CD4-positive, alpha-beta T cell treated with Interleukin-4 for 1 hour (primary cell): Measurements from ENCODE around the gene MRPL38.

ENCODE experiments used
- DNase-seq, 2 donors: peaks; one replicate each; pipeline ENCODE4 v3.0.0-alpha.2; 2020 to 2022

MRPL38 gene

GRCh38 chr17:75904749-75905521 is at the start of gene MRPL38:
TSS of gene MRPL38 (minus strand) at chr17:75904884. CDS start at chr17:75904875, 9 bp downstream.
- peak; percentile 95 to 97 for DNase-seq

DNA sequence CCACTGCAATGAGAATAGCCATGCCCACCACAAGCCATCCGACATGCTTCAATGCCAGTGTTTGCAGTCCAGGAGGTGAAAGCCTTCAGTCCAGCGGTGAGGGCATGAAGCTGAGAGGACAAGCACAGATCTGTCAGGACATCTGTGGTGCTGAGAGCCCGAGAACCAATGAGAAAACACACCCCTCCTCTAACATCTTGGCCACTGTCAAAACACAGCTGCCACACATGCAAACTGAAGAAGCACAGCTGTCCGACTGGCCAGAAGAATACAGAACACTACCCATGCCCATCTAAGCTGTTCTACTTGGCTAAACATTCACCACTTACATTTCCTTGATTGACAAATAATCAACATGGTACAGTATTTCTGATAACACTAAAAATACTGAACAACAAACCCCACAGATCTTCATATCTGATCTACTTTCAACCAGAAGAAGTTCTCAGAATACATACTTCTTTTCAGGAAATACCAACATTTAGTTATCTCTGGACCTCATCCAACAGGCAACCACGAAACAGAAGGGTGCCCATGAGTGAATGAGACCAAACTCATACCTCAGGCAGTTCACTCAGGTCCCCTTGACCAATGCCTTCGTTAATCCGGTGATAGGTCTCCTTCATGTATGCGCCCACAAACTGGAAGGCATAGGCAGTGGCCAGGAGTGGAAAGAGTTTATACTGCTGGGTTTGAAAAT is 46.3 kb upstream of the MRPL38 start:
- no peak for DNase-seq

DNA sequence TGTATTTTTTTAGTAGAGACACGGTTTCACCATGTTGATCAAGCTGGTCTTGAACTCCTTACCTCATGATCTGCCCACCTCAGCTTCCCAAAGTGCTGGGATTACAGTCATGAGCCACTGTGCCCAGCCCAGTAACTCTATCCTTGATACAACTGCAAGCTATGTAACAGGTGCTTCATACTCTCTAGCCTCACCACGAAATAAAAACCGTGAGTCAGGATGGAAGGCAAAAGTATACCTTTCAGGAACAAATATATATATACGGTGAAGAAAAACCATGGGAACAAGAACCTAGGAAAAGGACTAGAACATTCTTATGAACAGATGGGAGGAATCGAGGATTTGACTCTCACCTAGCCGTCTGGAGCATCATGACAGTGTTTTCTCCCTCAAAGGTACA is 45.7 kb upstream of the MRPL38 start:
- no peak for DNase-seq

DNA sequence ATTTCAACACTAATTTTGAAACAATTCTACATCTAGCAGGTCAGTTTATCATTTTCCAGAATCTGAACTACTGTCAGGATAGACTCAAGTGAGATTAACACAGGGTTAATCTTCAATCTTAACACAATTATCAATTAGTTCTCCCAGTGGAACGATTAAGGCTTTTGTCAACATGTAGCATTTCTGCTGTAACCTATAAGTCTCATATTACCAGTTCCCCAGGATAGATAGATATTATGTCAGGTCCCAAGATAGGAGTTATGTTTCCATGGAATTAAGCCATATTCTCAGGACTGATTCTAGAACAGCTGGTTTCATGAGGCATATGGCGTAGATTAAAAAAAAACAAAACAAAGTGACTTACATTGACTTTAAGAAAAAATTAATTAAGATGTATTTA is 40.5 kb upstream of the MRPL38 start:
- DNase-seq, result no peak

- DNase-seq, result no peak
Observed at GRCh38 chr17:75943491-75943890, 38.8 kb upstream of the MRPL38 start.

DNA sequence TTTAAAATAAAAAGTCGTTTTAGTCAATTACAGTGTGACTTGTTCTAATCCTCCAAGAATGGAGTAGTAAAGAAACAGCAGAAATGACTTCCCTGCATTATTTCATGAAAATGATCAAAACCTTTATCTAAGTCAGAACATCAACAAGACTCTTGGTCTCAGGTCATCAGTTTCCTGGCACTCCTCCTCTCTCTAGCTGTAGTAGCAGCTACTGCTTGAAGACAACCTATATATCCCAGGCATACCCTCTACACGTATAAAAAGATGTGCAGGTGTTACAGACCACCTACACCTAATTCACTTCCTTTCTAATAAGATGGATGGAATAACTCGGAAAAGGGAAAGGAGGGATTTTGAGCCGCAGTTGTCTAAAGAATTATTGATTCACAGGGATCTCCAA is 37.8 kb upstream of the MRPL38 start:
- no peak for DNase-seq

DNA sequence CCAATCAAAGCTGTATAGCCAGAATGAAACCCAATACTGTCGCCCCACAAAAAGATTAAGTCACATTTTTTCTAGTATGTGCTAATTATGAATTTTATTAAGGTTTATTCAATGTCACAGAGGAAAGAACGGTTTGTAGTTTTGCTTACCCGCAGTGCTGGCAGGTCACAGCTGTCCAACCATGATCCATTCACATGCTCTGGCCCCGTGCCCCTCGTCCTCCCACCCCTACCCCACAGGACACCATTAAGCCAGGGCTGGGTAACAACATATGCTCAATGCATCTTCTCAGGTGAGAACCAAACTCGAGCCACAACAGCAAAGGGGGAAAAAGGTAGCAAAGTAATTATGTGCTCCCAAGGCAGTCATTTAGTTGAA is 36.7 kb upstream of the MRPL38 start:
- no peak for DNase-seq

- peak; percentile 87 to 88 for DNase-seq
Observed at GRCh38 chr17:75940727-75941441, 36.2 kb upstream of the MRPL38 start, which contains the start of gene FBF1. TSS of gene FBF1 (minus strand) at chr17:75941042. CDS start at chr17:75938149, 2,893 bp downstream.

- DNase-seq, result no peak
Observed at GRCh38 chr17:75937652-75938051, 33.0 kb upstream of the MRPL38 start.

- DNase-seq, result no peak
Observed at GRCh38 chr17:75933808-75934207, 29.1 kb upstream of the MRPL38 start.

DNA sequence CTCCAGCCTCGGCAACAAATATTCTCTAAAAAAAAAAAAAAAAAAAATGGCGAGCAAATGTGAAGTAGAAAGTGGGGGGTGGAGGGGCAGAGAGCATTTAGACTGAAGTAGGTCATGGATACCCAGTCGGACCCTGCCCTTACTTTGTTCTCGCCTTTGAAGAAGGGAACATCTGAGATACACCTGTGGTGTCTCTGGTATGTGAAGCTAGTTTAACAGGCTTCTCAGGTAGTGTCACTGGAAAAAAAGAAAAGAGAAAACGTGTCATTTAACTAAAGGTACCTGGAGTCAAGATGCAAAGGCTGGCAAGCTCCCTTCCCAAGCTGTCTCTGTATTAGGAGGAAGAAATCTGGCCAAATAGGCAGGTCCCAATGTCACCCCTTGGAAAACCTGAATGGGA is 28.2 kb upstream of the MRPL38 start:
- no peak for DNase-seq

- no peak for DNase-seq
Observed at GRCh38 chr17:75931062-75931461, 26.4 kb upstream of the MRPL38 start.

DNA sequence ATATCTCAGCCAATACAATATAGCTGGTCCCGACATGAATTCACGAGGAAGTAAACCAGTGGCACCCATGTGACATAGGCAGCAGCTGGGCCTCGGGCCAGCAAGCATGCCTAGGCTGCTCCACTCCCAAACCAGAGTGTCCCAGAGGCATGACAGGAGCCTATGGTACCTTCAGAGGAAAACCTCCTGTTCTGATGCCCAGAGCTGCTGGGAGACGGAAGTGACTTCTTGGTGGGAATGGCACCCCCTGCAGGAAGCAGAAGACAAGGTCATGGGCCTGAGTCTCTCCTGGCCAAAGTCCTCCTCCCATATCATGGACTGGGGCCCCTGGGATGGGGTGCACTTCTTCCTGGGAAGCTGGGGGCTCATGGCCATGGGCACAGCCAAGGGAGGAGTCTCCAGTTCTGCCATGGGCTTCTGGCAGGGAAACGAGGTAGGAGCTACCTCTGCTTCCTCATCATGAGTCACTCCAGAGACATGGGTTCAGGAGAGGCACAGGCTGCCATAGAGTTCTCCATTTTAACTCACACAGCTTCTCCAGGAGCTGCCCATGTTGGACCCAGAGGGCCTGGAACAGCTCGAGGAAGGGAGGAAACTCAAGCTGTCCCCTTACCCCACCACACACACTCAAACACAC is 22.7 kb upstream of the MRPL38 start:
- DNase-seq, result peak in 1 of 2 donors; percentile 16

- no peak for DNase-seq
Observed at GRCh38 chr17:75926456-75926855, 21.8 kb upstream of the MRPL38 start.

DNA sequence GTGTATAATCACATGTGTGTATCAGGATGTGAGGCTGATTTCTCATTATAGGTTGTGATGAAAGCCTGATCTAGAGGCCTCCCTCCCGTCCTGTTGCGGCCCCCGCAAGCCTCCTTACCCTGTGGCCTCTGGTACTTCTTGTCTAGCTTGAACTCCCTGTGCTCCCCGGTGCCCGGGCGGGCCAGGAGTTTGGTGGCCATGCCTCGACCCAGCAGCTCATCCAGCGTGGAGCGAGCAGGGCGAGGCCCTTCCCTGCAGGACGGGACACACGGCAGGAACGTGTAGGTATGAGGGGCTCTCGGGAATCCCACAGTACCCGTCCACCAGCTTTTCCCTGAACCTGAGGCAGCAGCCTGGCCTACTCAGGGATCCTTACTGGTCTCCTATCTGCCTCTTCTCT is 21.2 kb upstream of the MRPL38 start:
- DNase-seq, result no peak

DNA sequence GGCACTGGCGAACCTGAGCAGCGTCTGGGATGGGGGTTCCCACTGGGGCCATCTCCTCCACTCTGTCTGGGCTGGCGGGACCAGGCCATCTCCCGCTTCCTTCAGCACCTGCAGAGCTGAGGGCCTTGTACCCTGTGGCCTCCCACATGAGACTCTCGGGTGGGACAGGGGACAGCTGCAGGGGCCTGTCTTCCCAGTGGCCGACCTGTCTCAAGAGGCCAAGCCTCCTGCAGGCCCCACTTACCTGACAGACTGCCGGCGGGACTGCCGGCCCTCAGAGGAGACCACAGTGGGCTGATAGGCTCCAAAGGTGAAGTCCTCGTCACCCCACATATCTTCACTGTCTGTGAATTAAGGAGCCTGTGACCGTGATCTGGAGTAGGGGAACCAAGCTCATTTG is 20.4 kb upstream of the MRPL38 start:
- DNase-seq, result no peak

DNA sequence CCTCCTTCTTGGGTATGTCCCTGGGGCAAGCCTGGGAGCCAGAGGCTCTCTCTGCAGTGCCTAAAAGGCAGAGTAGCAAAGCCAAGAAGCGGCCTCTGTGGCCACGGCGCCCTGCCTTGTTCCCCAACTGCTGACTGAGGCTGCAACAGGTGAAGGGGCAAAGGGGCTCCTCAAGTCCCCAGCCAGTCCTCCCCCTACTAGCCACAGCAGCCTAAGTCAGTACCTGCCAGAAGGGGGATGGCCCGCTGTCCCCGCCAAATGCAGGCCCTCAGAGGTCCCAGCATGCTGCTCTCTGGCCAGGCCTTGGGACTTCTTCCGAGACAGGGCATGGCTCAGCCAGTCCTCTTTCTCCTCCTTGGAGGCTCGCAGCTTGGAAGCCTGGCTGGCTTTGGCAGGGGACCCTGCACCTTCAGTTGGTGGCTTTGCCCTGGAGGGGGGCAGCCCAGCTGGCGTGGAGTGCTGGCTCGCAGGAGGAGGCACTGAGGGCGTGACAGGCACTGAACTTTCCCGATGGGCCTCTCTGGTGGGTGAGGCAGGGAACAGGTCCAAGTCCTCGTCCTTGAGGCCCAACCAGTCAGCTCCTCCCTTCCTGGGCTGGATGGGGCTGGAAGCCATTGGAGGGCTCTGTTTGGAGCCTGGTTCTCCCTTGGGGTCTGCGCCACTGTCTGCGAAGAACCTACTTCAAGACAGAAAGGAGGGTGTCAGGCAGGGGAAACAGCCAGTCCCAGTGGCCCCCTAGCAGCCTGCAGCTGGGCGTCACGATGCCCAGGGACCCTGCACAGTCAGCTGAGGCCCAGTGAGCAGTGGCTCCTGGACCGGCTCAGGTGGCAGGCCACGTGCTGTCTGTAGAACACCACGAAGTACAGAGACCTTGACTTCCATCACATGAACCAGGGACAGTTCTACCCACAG is 18.5 kb upstream of the MRPL38 start:
- DNase-seq, result no peak

DNA sequence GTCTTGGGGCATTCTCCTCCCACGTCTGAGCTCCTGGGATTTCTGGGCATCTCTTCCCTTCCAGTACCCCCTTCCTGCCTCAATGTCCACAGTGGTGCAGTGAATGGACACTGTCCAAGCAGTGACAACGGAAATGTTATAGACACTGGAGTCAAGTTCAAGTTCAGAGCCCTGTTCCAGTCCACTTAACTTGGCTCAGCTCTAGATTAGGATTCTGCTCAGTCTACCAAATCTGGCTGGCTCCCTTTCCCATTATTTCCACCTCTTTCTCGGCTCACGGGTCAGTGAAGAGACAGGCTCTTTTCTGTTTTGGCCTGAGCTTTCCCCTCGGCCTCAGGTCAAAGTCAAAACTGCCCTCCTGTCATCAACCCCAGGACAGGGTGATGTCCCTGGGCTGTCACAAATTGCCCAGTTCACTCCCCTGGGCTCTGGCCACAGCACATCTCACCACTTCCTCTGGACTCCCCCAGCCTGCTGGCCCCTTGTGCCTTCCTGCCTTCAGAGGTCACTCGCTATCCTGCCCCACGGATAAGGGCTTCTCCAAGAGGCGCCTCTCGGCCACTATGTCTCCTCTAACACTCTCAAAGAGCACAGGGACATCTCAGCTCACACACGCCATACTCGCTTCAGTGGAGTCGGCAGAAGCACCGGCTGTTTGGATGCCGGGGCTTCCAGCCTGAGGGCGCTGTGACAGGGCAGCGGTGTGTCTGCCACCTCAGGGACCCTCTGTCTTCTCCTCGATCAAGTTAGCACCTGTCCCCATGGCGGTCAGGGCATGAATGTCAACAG is 17.7 kb upstream of the MRPL38 start:
- DNase-seq, result no peak

- no peak for DNase-seq
Observed at GRCh38 chr17:75921596-75921995, 16.9 kb upstream of the MRPL38 start.

DNA sequence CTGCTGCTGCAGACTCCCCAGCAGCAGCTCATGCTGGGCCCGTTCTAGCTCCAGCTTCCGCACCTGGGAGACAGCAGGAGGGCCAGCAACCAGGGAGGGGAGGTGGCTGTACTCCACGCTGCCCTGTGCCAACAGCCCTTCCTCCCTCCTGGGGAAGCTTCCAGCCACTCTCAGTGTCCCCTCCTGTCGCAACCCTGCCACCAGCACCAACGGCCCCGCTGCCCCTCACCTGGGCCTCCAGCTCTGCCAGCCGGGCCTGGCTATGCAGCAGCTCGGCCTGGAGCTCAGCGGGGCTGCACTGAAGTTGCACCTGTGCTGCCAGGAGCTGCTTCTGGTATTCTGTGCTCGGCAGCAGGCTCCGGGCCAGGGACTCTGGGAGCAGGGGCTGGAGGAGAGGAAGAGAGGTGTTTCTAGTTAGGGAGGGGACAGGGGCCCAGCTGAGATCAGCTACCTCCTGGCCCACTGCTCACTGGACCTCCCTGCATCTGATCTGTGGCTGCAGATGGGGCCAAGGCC is 15.4 kb upstream of the MRPL38 start:
- DNase-seq, result no peak

GRCh38 chr17:75919611-75920010 is 14.9 kb upstream of the MRPL38 start:
- DNase-seq, result no peak
